Measurements from ENCODE around the gene TLL1.

DNA sequence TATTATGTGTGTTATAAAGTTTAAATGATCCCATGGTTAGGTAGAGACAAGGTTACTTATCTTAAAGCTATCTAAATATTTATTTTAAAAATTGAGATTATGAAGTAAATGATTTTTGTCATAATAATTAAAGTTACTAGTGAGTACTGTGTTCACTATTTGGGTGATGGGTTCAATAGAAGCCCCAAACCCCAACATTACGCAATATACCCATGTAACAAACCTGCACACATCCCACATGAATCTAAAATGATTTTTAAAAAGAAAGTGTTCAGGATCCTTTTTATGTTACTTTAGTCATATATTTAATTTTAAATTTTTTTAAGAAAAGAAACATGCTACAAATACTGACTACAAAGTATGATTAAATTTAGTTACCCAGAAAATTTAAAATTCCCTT, 193.9 kb downstream of the TLL1 start:
- TF ChIP-seq, protein P1, sequence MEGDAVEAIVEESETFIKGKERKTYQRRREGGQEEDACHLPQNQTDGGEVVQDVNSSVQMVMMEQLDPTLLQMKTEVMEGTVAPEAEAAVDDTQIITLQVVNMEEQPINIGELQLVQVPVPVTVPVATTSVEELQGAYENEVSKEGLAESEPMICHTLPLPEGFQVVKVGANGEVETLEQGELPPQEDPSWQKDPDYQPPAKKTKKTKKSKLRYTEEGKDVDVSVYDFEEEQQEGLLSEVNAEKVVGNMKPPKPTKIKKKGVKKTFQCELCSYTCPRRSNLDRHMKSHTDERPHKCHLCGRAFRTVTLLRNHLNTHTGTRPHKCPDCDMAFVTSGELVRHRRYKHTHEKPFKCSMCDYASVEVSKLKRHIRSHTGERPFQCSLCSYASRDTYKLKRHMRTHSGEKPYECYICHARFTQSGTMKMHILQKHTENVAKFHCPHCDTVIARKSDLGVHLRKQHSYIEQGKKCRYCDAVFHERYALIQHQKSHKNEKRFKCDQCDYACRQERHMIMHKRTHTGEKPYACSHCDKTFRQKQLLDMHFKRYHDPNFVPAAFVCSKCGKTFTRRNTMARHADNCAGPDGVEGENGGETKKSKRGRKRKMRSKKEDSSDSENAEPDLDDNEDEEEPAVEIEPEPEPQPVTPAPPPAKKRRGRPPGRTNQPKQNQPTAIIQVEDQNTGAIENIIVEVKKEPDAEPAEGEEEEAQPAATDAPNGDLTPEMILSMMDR (IDR thresholded peaks at IDR 0.05; ENCODE audit: low read depth, low read length): no peak
- TF ChIP-seq POLR2A (IDR thresholded peaks at IDR 0.05; ENCODE audit: extremely low read depth, insufficient read length) (no peak), MYC (IDR thresholded peaks at IDR 0.05; ENCODE audit: low read depth, low read length) (no peak)
